C4-2B (cell line): ENCODE results near the gene RAB40C.

Source experiments
- CTCF ChIP-seq: fragments of 450-650 bp; conservative IDR thresholded peaks from 2 replicates; pipeline ENCODE4 v1.5.1; 2017; ENCODE audit warnings: mild to moderate bottlenecking
- ZFX ChIP-seq: fragments of 450-650 bp; IDR thresholded peaks from 2 replicates; pipeline ENCODE4 v1.6.1; 2017

GRCh38 chr16:646679-647172, 56.9 kb downstream of the RAB40C start:
- TF ChIP-seq CTCF: no peak
- no peak for TF ChIP-seq ZFX
